ENCODE results near the gene GPX3.

Gene GPX3

DNA sequence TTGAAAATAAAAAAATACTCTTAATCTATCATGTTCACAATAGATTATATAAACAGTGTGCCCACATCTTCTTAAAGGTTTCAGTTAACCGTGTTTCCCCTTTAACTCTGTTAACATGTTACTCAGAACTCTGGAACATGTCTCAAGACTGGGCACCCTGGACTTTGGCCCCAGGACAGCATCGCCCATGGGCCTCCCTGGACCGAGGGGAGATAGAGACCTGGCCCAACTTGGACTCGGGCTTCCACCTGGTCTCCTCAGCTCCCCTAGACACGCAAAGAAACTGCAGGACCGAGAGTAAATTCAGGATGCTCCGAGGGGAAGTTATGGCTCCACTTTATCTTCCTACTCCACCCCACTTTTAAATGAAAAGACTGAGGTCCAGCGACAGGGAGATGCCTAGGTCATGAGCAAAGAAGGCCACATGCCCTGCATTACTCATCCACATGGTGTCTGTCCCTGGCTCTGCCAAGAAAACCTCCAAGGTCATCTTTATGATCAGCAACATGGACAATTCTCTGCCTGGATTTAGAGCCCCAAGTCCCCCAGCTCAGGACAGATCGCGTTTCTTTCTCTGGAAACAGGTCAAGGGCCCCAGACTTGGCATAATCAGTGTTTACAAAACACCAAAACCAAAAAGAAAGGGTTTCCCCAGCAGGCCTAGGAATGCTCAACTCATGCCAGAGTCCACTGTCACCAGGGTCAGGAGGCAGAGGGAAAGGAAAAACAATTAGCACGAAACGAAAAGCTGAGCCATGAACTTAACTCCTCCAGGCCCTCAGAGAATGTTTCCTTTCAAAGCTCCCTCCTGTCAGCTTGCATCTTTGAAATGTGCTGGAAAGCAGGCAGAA is 17.4 kb downstream of the GPX3 start:
- no peak for DNase-seq (ENCODE audit: extremely low spot score)
- ChIA-PET POLR2A (no interaction called here), CTCF (interaction anchor here (1.1 kb wide), 1 partner anchor 14 kb away, joined by 3 read pairs; no protein-coding TSS in a partner anchor)
- TF ChIP-seq SUZ12 (IDR thresholded peaks at IDR 0.05) (no peak), NFRKB (IDR thresholded peaks at IDR 0.05) (no peak)

DNA sequence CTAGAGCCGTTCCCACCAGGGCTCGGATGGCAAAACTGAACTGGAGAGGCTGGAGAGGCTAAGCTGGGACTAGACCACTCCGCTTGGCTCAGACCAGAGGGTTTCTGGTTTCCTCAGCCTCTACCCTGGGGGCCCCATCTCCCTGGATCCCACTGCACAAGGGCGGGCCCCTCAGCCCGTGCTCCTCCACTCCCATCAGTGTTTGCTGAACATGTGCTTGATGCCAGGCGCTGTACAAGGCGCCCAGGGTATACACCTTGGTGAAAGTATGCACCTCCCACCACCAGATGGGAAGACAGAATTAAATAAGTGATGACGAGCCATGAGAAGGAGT is 18.0 kb downstream of the GPX3 start:
- DNase-seq (ENCODE audit: extremely low spot score) = no peak
- ChIA-PET CTCF (interaction anchor here (1.1 to 1.6 kb wide), 2 partner anchors 10 to 13 kb away, joined by 3 to 7 read pairs; no protein-coding TSS in a partner anchor), POLR2A (no interaction called here)
- TF ChIP-seq BHLHE40 (IDR thresholded peaks at IDR 0.05; ENCODE audit: borderline replicate concordance) (no peak), ELF4 (IDR thresholded peaks at IDR 0.05) (no peak), HDGF (IDR thresholded peaks at IDR 0.05; ENCODE audit: borderline replicate concordance) (no peak), SP1 (IDR thresholded peaks at IDR 0.05) (no peak), SUZ12 (IDR thresholded peaks at IDR 0.05) (no peak), LEF1 (IDR thresholded peaks at IDR 0.05; ENCODE audit: borderline replicate concordance) (no peak)

DNA sequence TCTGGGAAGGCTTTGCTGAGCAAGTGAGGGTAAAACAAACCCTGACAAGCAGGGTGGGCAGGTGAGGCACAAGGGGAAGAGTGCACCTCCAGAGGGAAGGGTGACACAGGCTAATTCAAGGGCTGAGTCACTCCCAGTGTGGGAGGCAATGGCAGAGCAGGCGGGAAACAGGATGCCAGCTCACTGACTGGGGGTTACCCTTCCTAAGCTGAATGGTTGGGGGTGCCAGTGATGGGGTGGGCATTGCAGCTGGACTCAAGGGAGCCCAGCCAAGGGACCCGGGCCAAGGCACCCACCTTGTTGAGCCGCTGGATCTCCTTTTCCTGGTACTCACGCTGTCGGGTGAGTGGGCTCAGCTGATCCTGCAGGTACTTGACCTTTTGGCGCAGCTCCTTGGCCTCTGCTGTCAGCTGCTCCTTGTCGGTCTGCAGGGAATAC is 18.4 kb downstream of the GPX3 start:
- TF ChIP-seq SP1 (IDR thresholded peaks at IDR 0.05) = no peak
- TF ChIP-seq FOXK2 (IDR thresholded peaks at IDR 0.05) = no peak
- TF ChIP-seq FOXA1 (IDR thresholded peaks at IDR 0.05) = no peak
- no peak for TF ChIP-seq HDGF (IDR thresholded peaks at IDR 0.05; ENCODE audit: borderline replicate concordance)
- no peak for TF ChIP-seq L3MBTL2 (conservative IDR thresholded peaks at IDR 0.05)
- no peak for TF ChIP-seq BHLHE40 (IDR thresholded peaks at IDR 0.05; ENCODE audit: borderline replicate concordance)
- no peak for TF ChIP-seq TARDBP (IDR thresholded peaks at IDR 0.05)
- TF ChIP-seq LEF1 (IDR thresholded peaks at IDR 0.05; ENCODE audit: borderline replicate concordance) = no peak
- POLR2A ChIA-PET = no interaction called here
- DNase-seq (ENCODE audit: extremely low spot score) = no peak
- CTCF ChIA-PET = interaction anchor here (1.1 to 1.6 kb wide), 2 partner anchors 9 to 13 kb away, joined by 3 to 7 read pairs; no protein-coding TSS in a partner anchor

DNA sequence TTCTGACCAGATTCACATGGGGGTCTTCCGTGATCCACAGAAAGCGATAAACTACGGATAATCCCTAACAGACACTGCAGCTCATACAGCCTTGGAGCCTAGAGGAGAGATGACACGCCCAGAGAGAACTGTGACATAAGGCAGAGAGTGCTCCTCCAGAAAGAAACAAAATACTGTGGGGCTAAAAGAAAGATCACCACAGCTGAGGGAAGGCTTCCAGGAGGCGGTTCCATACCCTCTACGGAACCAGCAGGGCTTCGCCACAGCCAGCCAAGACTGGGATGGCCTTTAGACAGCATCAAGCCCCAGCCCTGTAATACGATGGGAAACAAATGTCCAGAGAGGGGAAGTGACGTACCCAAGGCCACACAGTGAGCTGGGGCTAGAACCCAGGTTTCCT is 19.3 kb downstream of the GPX3 start:
- POLR2A ChIA-PET = no interaction called here
- CTCF ChIA-PET = interaction anchor here (1.6 to 2.8 kb wide), 2 partner anchors 8 to 12 kb away, joined by 7 to 16 read pairs; no protein-coding TSS in a partner anchor

DNA sequence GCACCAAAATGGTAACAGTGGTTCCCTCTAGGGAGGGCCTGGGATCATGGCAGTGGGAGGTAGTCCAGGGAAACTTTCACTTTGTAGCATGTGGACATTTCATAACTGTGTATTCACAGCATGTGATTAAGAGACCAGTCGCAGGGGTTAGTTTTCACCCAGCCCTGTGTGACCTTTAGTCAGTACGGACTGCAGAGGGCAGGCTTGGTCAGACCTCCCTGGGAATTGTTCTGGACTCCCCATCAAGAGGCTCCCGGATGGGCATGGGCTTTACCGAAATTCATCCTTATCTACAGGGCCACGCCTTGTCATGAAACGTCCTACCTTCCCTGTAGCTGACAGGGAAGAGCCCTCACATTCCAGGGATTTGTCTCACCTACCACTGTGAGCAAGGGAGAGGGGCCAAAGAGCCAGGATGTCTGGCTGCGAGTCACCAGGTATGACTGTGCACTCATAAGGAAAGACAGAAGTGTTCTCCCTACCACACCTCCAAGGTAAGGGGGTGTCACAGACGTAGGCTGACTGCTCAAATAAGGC is 19.9 kb downstream of the GPX3 start:
- TF ChIP-seq BHLHE40 (IDR thresholded peaks at IDR 0.05; ENCODE audit: borderline replicate concordance) (no peak), ZNF384 (IDR thresholded peaks at IDR 0.05) (no peak), TARDBP (IDR thresholded peaks at IDR 0.05) (no peak), ELF4 (IDR thresholded peaks at IDR 0.05) (no peak), FOXM1 (IDR thresholded peaks at IDR 0.05; ENCODE audit: borderline replicate concordance) (no peak), SUZ12 (IDR thresholded peaks at IDR 0.05) (no peak), LEF1 (IDR thresholded peaks at IDR 0.05; ENCODE audit: borderline replicate concordance) (no peak)
- TF ChIP-seq, protein P1, sequence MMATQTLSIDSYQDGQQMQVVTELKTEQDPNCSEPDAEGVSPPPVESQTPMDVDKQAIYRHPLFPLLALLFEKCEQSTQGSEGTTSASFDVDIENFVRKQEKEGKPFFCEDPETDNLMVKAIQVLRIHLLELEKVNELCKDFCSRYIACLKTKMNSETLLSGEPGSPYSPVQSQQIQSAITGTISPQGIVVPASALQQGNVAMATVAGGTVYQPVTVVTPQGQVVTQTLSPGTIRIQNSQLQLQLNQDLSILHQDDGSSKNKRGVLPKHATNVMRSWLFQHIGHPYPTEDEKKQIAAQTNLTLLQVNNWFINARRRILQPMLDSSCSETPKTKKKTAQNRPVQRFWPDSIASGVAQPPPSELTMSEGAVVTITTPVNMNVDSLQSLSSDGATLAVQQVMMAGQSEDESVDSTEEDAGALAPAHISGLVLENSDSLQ (IDR thresholded peaks at IDR 0.05) = no peak
- ChIA-PET POLR2A (no interaction called here), CTCF (interaction anchor here (2.8 kb wide), 1 partner anchor 11 kb away, joined by 16 read pairs; no protein-coding TSS in a partner anchor)
- DNase-seq (ENCODE audit: extremely low spot score) = no peak

More for the DNA sequence above, 19.3 kb downstream of the GPX3 start:
- DNase-seq (ENCODE audit: extremely low spot score) = no peak
- no peak for TF ChIP-seq SUZ12 (IDR thresholded peaks at IDR 0.05)
- no peak for TF ChIP-seq TARDBP (IDR thresholded peaks at IDR 0.05)

DNA sequence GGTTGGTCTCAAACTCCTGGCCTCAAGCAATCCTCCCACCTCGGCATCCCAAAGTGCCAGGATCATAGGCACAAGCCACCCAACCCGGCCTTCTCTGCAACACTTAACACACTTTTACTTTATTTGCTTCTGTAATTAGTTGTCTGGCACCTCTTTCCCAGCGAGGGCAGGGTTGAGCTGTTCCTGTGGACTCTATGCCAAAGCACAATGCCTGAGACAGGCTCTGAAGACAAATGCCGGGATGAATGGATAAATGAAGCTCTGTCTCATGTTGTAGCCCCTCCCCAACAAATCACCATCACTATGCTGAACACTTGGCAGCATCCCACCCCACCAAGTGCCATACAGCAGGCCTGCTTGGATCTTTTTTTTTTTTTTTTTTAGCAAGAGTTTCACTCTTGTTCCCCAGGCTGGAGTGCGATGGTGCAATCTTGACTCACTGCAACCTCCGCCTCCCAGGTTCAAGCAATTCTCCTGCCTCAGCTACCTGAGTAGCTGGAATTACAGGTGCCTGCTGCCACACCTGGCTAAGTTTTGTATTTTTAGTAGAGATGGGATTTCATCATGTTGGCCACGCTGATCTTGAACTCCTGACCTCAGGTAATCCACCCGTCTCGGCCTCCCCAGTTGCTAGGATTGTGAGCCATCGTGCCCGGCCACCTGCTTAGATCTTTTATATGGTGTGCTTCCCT is 21.3 kb downstream of the GPX3 start:
- DNase-seq (ENCODE audit: extremely low spot score) = no peak
- TF ChIP-seq BHLHE40 (IDR thresholded peaks at IDR 0.05; ENCODE audit: borderline replicate concordance) = no peak
- TF ChIP-seq L3MBTL2 (conservative IDR thresholded peaks at IDR 0.05) = no peak
- TF ChIP-seq ARNT (IDR thresholded peaks at IDR 0.05) = no peak
- no peak for TF ChIP-seq SUZ12 (IDR thresholded peaks at IDR 0.05)
- ChIA-PET CTCF (interaction anchor here (2.8 kb wide), 1 partner anchor 10 kb away, joined by 16 read pairs; no protein-coding TSS in a partner anchor), POLR2A (no interaction called here)

DNA sequence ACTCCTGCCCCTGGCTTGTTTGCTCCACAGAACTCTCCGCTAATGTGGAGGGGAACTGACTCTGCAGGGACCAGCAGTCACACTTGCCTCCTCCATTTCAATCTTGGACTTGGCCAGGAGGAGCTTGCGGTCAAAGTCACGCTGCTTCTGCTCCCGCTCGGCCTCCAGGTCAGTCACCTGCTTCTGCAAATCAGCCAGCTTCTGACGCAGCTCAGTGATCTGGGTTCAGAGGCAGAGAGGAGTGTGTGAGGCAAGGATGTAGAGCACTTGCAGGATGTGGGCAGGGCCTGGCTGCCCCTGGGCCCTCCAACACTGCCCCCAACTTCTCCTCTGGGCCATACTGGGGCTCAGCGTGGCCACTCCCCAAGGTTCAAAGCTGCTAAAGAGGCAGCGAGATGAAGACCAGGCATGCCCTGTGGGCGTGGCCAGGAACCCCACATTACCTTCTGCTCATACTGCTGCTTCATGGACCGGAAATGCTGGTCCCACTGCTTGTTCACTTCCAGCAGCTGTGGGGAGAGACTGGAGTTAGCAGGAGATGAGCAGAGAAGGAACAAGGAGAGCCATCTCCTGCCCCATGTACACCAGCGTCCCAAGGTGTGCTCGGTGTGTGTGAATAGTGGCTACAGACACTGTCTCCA is 22.2 kb downstream of the GPX3 start:
- no peak for DNase-seq (ENCODE audit: extremely low spot score)
- CTCF ChIA-PET = interaction anchor here (2.8 kb wide), 1 partner anchor 9 kb away, joined by 16 read pairs; no protein-coding TSS in a partner anchor
- TF ChIP-seq SP1 (IDR thresholded peaks at IDR 0.05) (no peak), NFRKB (IDR thresholded peaks at IDR 0.05) (no peak), FOXM1 (IDR thresholded peaks at IDR 0.05; ENCODE audit: borderline replicate concordance) (no peak)
- POLR2A ChIA-PET = no interaction called here
